ENCODE results near the gene CDH23.

Gene CDH23

DNA sequence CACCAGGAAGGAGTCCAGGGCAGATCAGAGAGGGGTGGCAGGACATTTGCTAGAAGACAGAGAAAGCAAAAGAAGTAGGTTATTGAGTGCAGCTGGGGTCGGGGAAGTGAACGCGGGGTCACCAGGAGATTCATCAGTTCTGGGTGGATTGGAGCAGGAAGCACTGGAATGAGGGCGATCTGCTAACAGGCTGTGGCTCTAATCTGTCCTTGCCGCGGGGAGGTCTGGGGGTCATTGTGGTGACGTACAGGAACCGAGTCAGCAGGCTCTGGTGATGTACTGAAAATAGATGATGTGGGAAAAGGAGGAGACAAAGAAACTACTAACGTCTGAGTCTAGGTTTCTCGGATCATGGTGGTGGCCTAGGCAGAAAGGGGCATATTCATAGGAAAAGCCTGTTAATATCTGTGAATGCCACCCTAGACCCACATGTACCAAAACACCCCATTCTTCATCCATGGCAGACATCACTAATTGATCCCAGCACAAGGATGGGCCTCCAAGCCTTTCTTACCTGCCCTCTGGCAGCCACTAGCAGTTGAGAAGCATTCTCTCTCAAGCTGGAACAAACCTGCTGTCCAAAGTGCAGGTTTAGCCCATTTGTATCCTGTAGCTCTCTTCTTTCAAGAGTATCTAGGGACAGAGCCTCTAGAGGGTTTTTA, 188.3 kb downstream of the CDH23 start:
- Histone ChIP-seq H3K36me3 (ENCODE audit: insufficient read depth, insufficient read length, low read length) (no peaks in the 10 kb centered on the region), H3K4me1 (ENCODE audit: insufficient read depth, insufficient read length) (no peaks in the 10 kb centered on the region)
- no peak for DNase-seq (ENCODE audit: low read depth, low spot score)

DNA sequence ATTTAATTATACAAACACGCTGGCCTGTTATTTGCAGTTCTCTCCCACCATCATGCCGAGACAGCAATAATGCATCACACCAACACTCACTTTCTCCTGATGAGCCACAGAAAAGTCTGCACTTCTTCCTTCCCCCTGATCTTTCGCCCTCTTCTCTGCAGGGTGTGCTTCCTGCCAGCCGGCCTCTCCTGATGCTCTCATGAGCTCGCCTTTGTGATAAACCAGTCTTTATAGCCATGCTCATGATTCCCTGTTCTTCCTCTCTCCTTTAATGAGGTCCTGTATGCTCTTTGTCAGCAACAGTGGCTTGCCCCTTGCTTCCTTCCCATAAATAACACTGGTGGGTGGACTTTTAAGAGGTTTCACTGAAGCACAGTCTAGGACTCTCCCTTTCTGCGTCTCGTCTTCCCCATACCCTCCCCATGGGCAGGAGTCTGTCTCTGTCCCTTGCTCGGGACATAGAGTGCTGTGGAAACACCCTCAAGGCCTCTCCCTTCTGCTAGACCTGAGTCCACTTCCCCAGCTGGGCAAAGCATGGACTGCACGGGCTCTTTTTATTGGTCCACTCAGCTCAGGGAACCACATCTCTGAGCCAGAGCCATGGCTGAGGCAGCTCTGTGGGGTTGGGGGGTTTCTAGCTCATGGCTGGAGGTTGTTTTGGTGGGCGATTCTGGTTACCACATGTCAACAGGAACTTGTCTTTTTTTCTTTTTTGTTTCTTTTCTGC, 189.0 kb downstream of the CDH23 start:
- Histone ChIP-seq H3K9me3 (ENCODE audit: insufficient read depth, low read length) (no peaks in the 10 kb centered on the region), H3K4me1 (ENCODE audit: insufficient read depth, insufficient read length) (no peaks in the 10 kb centered on the region), H3K27me3 (ENCODE audit: insufficient read depth, insufficient read length) (no peaks in the 10 kb centered on the region), H3K4me3 (ENCODE audit: insufficient read length, low read depth) (no peak overlapping the region), H3K9ac (ENCODE audit: insufficient read length, low read depth) (no peak overlapping the region), H3K36me3 (ENCODE audit: insufficient read depth, insufficient read length, low read length) (no peaks in the 10 kb centered on the region)
- DNase-seq (ENCODE audit: low read depth, low spot score), result no peak
- TF ChIP-seq YY1 (IDR thresholded peaks at IDR 0.05; ENCODE audit: insufficient read depth, insufficient read length) (no peak), ZNF274 (IDR thresholded peaks at IDR 0.05; ENCODE audit: low read depth, low read length) (no peak), SUZ12 (IDR thresholded peaks at IDR 0.05; ENCODE audit: extremely low read depth, insufficient read depth, insufficient read length) (no peak)

More for the DNA sequence above, 188.3 kb downstream of the CDH23 start:
- Histone ChIP-seq H3K4me3 (ENCODE audit: insufficient read length, low read depth) (no peak overlapping the region), H3K9ac (ENCODE audit: insufficient read length, low read depth) (no peak overlapping the region), H3K9me3 (ENCODE audit: insufficient read depth, low read length) (no peaks in the 10 kb centered on the region), H3K27me3 (ENCODE audit: insufficient read depth, insufficient read length) (no peaks in the 10 kb centered on the region)
- TF ChIP-seq YY1 (IDR thresholded peaks at IDR 0.05; ENCODE audit: insufficient read depth, insufficient read length) (no peak), SUZ12 (IDR thresholded peaks at IDR 0.05; ENCODE audit: extremely low read depth, insufficient read depth, insufficient read length) (no peak), ZNF274 (IDR thresholded peaks at IDR 0.05; ENCODE audit: low read depth, low read length) (no peak)

DNA sequence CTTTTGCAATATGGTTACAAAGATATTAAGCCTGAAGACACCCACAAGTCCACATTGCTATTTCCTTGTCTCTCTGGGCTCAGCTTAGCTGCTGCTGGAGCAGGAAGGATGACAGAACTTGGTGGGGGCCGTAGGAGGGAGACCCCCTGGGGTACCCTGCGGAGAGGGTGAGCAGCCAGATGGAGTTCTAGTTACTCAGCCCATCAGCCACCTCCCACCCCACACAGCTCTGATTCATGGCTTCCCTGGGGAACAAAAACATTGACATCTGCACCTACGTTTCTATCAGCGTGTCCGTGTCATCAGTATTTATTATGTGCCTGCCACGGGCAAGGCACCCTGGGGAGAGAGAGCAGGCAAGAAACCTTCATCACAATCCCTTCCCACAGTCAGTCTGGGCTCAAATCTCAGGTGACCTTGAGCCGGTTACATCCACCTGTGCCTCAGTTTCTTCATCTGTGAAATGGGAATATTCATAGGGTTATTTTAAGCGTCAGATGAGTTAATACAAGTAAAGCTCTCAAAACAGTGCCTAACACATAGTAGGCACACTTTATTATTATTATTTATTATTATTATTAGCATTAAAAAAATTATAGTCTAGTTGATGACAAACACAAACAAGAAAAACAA, 191.3 kb downstream of the CDH23 start:
- Histone ChIP-seq H3K9ac (ENCODE audit: insufficient read length, low read depth) (no peak overlapping the region), H3K36me3 (ENCODE audit: insufficient read depth, insufficient read length, low read length) (no peaks in the 10 kb centered on the region)

DNA sequence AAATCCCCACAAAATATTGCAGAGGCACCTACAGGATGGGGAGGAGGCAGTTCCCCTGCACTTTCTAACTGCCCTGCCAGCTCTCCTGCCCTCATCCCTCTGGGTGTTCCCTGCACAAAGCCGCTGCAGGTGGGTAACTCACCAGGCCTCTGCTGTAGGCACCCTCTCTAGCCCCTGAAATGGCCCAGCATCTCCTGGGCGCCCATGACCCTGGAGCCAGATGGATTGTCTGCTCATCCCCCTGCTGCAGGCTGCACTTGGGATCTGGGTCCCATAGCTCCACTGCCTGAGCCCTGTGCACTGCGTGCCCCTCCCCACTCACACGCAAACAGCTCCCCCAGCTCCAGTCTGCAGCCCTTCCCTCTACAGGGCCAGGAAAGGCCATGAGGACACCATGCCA, 192.0 kb downstream of the CDH23 start:
- Histone ChIP-seq H3K27me3 (ENCODE audit: insufficient read depth, insufficient read length) (no peaks in the 10 kb centered on the region), H3K9ac (ENCODE audit: insufficient read length, low read depth) (no peak overlapping the region), H3K4me1 (ENCODE audit: insufficient read depth, insufficient read length) (no peaks in the 10 kb centered on the region), H3K4me3 (ENCODE audit: insufficient read length, low read depth) (no peak overlapping the region), H3K9me3 (ENCODE audit: insufficient read depth, low read length) (no peaks in the 10 kb centered on the region), H3K36me3 (ENCODE audit: insufficient read depth, insufficient read length, low read length) (no peaks in the 10 kb centered on the region)
- DNase-seq (ENCODE audit: low read depth, low spot score), result no peak
- no peak for TF ChIP-seq YY1 (IDR thresholded peaks at IDR 0.05; ENCODE audit: insufficient read depth, insufficient read length)
- TF ChIP-seq ZNF274 (IDR thresholded peaks at IDR 0.05; ENCODE audit: low read depth, low read length), result no peak
- TF ChIP-seq SUZ12 (IDR thresholded peaks at IDR 0.05; ENCODE audit: extremely low read depth, insufficient read depth, insufficient read length), result no peak

More for the DNA sequence above, 191.3 kb downstream of the CDH23 start:
- Histone ChIP-seq H3K4me1 (ENCODE audit: insufficient read depth, insufficient read length) (no peaks in the 10 kb centered on the region), H3K4me3 (ENCODE audit: insufficient read length, low read depth) (no peak overlapping the region), H3K9me3 (ENCODE audit: insufficient read depth, low read length) (no peaks in the 10 kb centered on the region), H3K27me3 (ENCODE audit: insufficient read depth, insufficient read length) (no peaks in the 10 kb centered on the region)
- no peak for TF ChIP-seq ZNF274 (IDR thresholded peaks at IDR 0.05; ENCODE audit: low read depth, low read length)
- no peak for TF ChIP-seq YY1 (IDR thresholded peaks at IDR 0.05; ENCODE audit: insufficient read depth, insufficient read length)
- no peak for TF ChIP-seq SUZ12 (IDR thresholded peaks at IDR 0.05; ENCODE audit: extremely low read depth, insufficient read depth, insufficient read length)
- no peak for DNase-seq (ENCODE audit: low read depth, low spot score)

DNA sequence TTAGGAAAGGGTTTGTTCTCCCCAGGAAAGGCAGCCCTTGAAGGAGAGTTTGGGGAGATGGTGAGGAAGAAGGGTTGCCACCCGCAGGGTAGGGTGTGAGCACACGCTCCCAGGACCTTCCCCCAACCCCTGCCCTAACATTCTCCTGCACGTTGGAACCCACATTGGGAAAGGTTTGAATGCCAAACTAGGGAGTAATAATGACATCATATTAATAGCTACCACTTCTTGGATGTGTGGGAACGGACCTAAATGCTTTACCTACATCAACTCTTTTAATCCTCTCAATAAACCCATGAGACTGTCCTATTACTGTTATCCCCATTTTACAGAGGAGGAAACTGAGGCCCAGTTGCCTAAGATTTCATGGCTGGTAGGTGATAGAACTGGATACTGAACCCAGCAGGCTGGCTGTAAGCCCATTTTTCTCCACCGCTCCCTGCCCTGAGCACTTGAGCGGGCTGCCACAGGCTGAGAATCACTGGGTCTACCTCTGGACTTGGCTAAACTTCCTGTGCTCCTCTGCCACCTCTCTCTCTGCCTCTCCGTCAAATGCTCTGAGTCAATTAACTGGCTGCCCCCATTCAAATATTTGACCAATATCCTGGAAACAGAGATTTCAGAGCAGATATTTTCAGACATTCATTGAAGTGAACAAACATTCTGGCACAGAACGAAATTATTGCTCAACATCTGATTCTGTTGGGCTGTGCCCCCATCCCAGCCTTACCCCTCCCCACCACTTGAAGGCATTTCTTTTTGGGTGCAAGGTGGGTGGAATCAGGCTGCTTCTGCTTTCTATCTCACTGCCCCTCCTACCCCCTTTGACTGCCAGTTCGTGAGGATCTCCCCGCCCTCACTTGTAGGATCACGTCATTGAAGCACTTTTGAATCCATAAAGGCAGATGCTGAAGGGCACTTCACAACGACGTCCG, 193.2 kb downstream of the CDH23 start:
- TF ChIP-seq YY1 (IDR thresholded peaks at IDR 0.05; ENCODE audit: insufficient read depth, insufficient read length) (no peak), ZNF274 (IDR thresholded peaks at IDR 0.05; ENCODE audit: low read depth, low read length) (no peak), SUZ12 (IDR thresholded peaks at IDR 0.05; ENCODE audit: extremely low read depth, insufficient read depth, insufficient read length) (no peak)
- Histone ChIP-seq H3K9ac (ENCODE audit: insufficient read length, low read depth) (no peak overlapping the region), H3K4me1 (ENCODE audit: insufficient read depth, insufficient read length) (no peaks in the 10 kb centered on the region), H3K4me3 (ENCODE audit: insufficient read length, low read depth) (no peak overlapping the region), H3K27me3 (ENCODE audit: insufficient read depth, insufficient read length) (no peaks in the 10 kb centered on the region), H3K9me3 (ENCODE audit: insufficient read depth, low read length) (no peaks in the 10 kb centered on the region), H3K36me3 (ENCODE audit: insufficient read depth, insufficient read length, low read length) (no peaks in the 10 kb centered on the region)
- no peak for DNase-seq (ENCODE audit: low read depth, low spot score)

DNA sequence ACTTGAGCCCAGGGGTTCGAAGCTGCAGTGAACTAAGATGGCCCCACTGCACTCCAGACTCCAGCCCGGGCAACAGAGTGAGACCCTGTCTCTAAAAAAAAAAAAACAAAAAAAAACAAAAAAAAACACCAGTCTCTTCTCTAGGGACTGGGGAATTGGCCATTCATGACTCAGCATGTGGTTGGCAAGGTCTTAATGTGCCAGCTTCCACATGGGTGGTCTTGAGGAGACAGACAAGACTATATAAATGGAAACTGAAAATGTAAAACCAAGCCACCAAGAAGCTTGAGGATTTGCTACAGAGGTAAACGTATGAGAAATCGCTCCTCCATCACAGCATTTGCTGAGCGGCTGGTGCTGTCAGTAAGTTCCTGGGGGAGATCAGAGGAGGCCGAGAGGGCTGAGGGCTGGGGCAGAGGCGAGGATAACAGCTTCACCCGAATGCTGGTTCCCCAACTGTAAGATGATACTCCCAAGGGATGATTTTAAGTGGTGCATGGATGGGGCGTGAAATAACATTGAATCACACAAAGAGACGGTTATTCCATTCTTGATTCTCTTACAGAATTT, 194.1 kb downstream of the CDH23 start:
- no peak overlapping the region for H3K4me3 ChIP-seq (ENCODE audit: insufficient read length, low read depth)
- H3K27me3 ChIP-seq (ENCODE audit: insufficient read depth, insufficient read length), result no peaks in the 10 kb centered on the region
- DNase-seq (ENCODE audit: low read depth, low spot score), result no peak
- no peak for TF ChIP-seq SUZ12 (IDR thresholded peaks at IDR 0.05; ENCODE audit: extremely low read depth, insufficient read depth, insufficient read length)
- no peak for TF ChIP-seq ZNF274 (IDR thresholded peaks at IDR 0.05; ENCODE audit: low read depth, low read length)
- no peak for TF ChIP-seq YY1 (IDR thresholded peaks at IDR 0.05; ENCODE audit: insufficient read depth, insufficient read length)
- no peak overlapping the region for H3K9ac ChIP-seq (ENCODE audit: insufficient read length, low read depth)
- H3K36me3 ChIP-seq (ENCODE audit: insufficient read depth, insufficient read length, low read length), result no peaks in the 10 kb centered on the region
- no peaks in the 10 kb centered on the region for H3K4me1 ChIP-seq (ENCODE audit: insufficient read depth, insufficient read length)
- no peaks in the 10 kb centered on the region for H3K9me3 ChIP-seq (ENCODE audit: insufficient read depth, low read length)

All from NT2/D1 (cell line).